K562 (cell line): ENCODE data around the gene RAI1. TPM values are rescaled to one million over a fixed set of nuclear protein-coding genes. Genes with fewer than 3 reads are reported as not detected.
A peak's percentile ranks its signal among the peaks of the same experiment; 100 is the strongest.

Experiments
- CBX1 ChIP-seq: sonication (generic); IDR thresholded peaks from 2 replicates; pipeline ENCODE4 v1.6.1; 2016; ENCODE audit warnings: antibody characterized with exemption, low read depth, mild to moderate bottlenecking
- CBX2 ChIP-seq: fragments of 200-600 bp; sonication (generic); IDR thresholded peaks from one replicate; pipeline ENCODE4 v1.6.1; 2012; ENCODE audit warnings: mild to moderate bottlenecking, low read length, inconsistent platforms; ENCODE audit not compliant: insufficient read depth, poor library complexity, severe bottlenecking
- GATAD2A ChIP-seq: fragments of 450-650 bp; IDR thresholded peaks from 2 replicates; pipeline ENCODE4 v1.6.1; 2017
- HSF4 ChIP-seq: fragments of 250-450 bp; sonication (Bioruptor Pico); IDR thresholded peaks from 2 replicates; pipeline ENCODE4 v2.1.2; 2022; ENCODE audit warnings: mild to moderate bottlenecking, moderate library complexity, borderline replicate concordance
- JUN ChIP-seq, 2 experiments: sonication (generic) in 1 of 2; formaldehyde crosslinking in 1 of 2; IDR thresholded peaks; 2 replicates each; pipeline versions ENCODE4 v1.6.1 to v1.8.0; 2012 to 2022; ENCODE audit warnings: borderline replicate concordance in 2 of 2, mild to moderate bottlenecking in 2 of 2, improper control_type of control experiment in 1 of 2, low read depth in 1 of 2, low read length in 1 of 2, missing genetic modification reagents in 1 of 2
- NR2F6 ChIP-seq: fragments of 450-650 bp; formaldehyde crosslinking; IDR thresholded peaks from 2 replicates; pipeline ENCODE4 v1.4.0; 2020; ENCODE audit warnings: mild to moderate bottlenecking
- SIN3A ChIP-seq, 2 experiments: fragments of 150-350 bp in 1 of 2; IDR thresholded peaks; 2 replicates each; pipeline ENCODE4 v1.6.1; 2011 to 2016; ENCODE audit warnings: borderline replicate concordance in 2 of 2, low read depth in 2 of 2, low read length in 2 of 2, mild to moderate bottlenecking in 2 of 2, moderate library complexity in 2 of 2; ENCODE audit not compliant: control insufficient read depth in 1 of 2
- SMC3 ChIP-seq: conservative IDR thresholded peaks from 2 replicates; pipeline ENCODE4 v1.6.1; 2011; ENCODE audit warnings: low read depth, low read length, improper control_type of control experiment; ENCODE audit not compliant: insufficient read depth
- XRCC4 ChIP-seq: IDR thresholded peaks from one replicate; pipeline ENCODE4 v1.6.1; 2011; ENCODE audit not compliant: insufficient read depth, insufficient read length; ENCODE audit errors: extremely low read depth
- ZNF707 ChIP-seq: fragments of 250-450 bp; sonication (Bioruptor Pico); conservative IDR thresholded peaks from 2 replicates; pipeline ENCODE4 v1.8.0; 2022; ENCODE audit warnings: inconsistent platforms, mild to moderate bottlenecking, moderate library complexity
- ZNF766 ChIP-seq: fragments of 200-800 bp; sonication (Bioruptor generic); conservative IDR thresholded peaks from 2 replicates; pipeline ENCODE4 v1.6.1; 2016; ENCODE audit warnings: missing genetic modification characterization, missing compliant biosample characterization
- polyA plus RNA-seq, 8 experiments: library from polyadenylated mRNA; depleted of rRNA in 4 of 8; stranded (reverse) in 5 of 8; unstranded in 3 of 8; fragments of >200 nt; fragmentation: Nextera tagmentation in 2 of 8; fragmentation: Illumina TruSeq in 1 of 8; extraction: Ambion mirVana in 2 of 8; extraction: Trizol in 1 of 8; gene quantifications; 2 replicates each; pipeline versions ENCODE4 v1.2.1 to v1.2.3, GENCODE V29; 2011 to 2014; ENCODE audit warnings: inconsistent platforms in 1 of 8, missing spikeins in 1 of 8
- total RNA-seq, 7 experiments: library from RNA; depleted of rRNA in 6 of 7; stranded (reverse); fragments of >200 nt in 6 of 7; fragmentation: Illumina TruSeq in 2 of 7; extraction: Trizol in 2 of 7; gene quantifications; 2 replicates each; pipeline versions ENCODE4 v1.2.1 to v1.2.3, GENCODE V29; 2011 to 2021; ENCODE audit warnings: low replicate concordance in 1 of 7
- TF ChIP-seq, protein P1 (sequence below): fragments of 250-450 bp; sonication (Bioruptor Pico); IDR thresholded peaks from 2 replicates; pipeline ENCODE4 v1.5.0; 2021; ENCODE audit warnings: mild to moderate bottlenecking, borderline replicate concordance
- TF ChIP-seq, protein P2 (sequence below): fragments of 450-650 bp; formaldehyde crosslinking; IDR thresholded peaks from 2 replicates; pipeline ENCODE4 v1.4.0; 2022; ENCODE audit warnings: missing genetic modification characterization
- TF ChIP-seq, protein P3 (sequence below): fragments of 200-400 bp; formaldehyde crosslinking; IDR thresholded peaks from 2 replicates; pipeline ENCODE4 v1.6.1; 2017; ENCODE audit warnings: mild to moderate bottlenecking, low read depth, low read length, moderate library complexity
- TF ChIP-seq, protein P4 (sequence below): fragments of 250-450 bp; sonication (Bioruptor Pico); IDR thresholded peaks from 2 replicates; pipeline ENCODE4 v1.8.0; 2022; ENCODE audit warnings: inconsistent platforms

RAI1 gene
- total and polyA plus RNA-seq, 9 of the 15 experiments (the other 6 are each of a cell fraction or from before 2014, with no cell fraction given): 0.68 to 19.9 (median 5.5) TPM

DNA sequence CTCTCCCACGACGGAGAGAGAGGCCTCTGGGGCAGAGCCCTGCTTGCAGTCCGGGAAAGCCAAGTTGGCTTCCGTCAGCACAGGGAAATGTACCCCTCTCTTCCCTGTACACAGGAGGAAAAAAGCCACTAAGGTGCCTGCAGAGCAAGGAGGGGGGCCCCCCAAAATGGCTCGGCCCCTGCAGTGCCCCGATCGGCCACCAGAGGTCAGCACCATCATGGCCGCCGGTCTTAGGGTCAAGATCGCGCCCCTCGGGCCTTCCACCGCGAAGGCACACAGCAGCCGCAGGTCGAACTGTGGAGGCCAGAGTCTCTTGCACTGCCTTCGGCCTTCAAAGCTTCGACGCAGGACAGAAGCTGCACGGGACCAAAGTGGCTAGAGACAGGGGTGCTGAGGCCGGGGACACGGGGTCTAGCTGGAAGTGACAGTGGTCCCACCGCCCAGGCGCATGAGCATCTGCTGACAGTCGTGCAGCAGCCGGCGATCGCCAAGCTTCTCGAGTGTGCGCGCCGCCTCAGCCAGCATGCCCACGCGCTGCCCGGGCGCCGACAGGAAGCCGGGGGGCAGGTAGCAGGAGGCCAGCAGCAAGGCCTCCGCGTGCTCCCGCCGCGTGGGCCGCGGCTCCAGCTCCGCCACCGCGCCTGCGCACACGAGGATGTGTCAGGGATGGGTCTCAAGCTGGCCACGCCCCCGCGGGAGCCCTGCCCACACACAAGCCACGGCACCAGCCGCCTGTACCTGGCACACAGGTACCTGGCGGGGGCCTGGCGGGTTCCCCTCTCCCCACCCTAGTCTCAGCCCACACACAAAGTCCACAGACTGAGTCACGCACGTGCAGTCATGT, 131.2 kb downstream of the RAI1 start (continued):
- TF ChIP-seq, protein P1, sequence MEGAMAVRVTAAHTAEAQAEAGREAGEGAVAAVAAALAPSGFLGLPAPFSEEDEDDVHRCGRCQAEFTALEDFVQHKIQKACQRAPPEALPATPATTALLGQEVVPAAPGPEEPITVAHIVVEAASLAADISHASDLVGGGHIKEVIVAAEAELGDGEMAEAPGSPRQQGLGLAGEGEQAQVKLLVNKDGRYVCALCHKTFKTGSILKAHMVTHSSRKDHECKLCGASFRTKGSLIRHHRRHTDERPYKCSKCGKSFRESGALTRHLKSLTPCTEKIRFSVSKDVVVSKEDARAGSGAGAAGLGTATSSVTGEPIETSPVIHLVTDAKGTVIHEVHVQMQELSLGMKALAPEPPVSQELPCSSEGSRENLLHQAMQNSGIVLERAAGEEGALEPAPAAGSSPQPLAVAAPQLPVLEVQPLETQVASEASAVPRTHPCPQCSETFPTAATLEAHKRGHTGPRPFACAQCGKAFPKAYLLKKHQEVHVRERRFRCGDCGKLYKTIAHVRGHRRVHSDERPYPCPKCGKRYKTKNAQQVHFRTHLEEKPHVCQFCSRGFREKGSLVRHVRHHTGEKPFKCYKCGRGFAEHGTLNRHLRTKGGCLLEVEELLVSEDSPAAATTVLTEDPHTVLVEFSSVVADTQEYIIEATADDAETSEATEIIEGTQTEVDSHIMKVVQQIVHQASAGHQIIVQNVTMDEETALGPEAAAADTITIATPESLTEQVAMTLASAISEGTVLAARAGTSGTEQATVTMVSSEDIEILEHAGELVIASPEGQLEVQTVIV (CRISPR knock-in tag): no peak
- TF ChIP-seq ZNF766: no peak
- TF ChIP-seq, protein P2, sequence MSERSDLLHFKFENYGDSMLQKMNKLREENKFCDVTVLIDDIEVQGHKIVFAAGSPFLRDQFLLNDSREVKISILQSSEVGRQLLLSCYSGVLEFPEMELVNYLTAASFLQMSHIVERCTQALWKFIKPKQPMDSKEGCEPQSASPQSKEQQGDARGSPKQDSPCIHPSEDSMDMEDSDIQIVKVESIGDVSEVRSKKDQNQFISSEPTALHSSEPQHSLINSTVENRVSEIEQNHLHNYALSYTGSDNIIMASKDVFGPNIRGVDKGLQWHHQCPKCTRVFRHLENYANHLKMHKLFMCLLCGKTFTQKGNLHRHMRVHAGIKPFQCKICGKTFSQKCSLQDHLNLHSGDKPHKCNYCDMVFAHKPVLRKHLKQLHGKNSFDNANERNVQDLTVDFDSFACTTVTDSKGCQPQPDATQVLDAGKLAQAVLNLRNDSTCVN: no peak
- TF ChIP-seq GATAD2A: no peak
- no peak for TF ChIP-seq JUN (IDR thresholded peaks at IDR 0.05; ENCODE audit: borderline replicate concordance, low read depth, low read length)
- TF ChIP-seq JUN (CRISPR knock-in tag; IDR thresholded peaks at IDR 0.05; ENCODE audit: borderline replicate concordance): no peak
- TF ChIP-seq, protein P3, sequence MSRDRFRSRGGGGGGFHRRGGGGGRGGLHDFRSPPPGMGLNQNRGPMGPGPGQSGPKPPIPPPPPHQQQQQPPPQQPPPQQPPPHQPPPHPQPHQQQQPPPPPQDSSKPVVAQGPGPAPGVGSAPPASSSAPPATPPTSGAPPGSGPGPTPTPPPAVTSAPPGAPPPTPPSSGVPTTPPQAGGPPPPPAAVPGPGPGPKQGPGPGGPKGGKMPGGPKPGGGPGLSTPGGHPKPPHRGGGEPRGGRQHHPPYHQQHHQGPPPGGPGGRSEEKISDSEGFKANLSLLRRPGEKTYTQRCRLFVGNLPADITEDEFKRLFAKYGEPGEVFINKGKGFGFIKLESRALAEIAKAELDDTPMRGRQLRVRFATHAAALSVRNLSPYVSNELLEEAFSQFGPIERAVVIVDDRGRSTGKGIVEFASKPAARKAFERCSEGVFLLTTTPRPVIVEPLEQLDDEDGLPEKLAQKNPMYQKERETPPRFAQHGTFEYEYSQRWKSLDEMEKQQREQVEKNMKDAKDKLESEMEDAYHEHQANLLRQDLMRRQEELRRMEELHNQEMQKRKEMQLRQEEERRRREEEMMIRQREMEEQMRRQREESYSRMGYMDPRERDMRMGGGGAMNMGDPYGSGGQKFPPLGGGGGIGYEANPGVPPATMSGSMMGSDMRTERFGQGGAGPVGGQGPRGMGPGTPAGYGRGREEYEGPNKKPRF: no peak
- TF ChIP-seq CBX2: no peak
- TF ChIP-seq, protein P4, sequence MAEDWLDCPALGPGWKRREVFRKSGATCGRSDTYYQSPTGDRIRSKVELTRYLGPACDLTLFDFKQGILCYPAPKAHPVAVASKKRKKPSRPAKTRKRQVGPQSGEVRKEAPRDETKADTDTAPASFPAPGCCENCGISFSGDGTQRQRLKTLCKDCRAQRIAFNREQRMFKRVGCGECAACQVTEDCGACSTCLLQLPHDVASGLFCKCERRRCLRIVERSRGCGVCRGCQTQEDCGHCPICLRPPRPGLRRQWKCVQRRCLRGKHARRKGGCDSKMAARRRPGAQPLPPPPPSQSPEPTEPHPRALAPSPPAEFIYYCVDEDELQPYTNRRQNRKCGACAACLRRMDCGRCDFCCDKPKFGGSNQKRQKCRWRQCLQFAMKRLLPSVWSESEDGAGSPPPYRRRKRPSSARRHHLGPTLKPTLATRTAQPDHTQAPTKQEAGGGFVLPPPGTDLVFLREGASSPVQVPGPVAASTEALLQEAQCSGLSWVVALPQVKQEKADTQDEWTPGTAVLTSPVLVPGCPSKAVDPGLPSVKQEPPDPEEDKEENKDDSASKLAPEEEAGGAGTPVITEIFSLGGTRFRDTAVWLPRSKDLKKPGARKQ (CRISPR knock-in tag): 0 out of 2 replicates have a peak, but pooled peaks have one; percentile 7
- TF ChIP-seq HSF4 (CRISPR knock-in tag): no peak
- TF ChIP-seq ZNF707 (CRISPR knock-in tag): no peak
- TF ChIP-seq CBX1: no peak
- TF ChIP-seq XRCC4: no peak
- TF ChIP-seq NR2F6 (CRISPR knock-in tag): no peak
- TF ChIP-seq SMC3: peak; percentile 69
- TF ChIP-seq SIN3A (IDR thresholded peaks at IDR 0.05; ENCODE audit: borderline replicate concordance in 2 of 2, control insufficient read depth in 1 of 2, low read depth in 2 of 2, low read length in 2 of 2): no peak
